ENCODE data around the gene ZNF407.

ZNF407 gene

GRCh38 chr18:74631623-74632350, 34.1 kb downstream of the ZNF407 start:
- TF ChIP-seq GATA2 (IDR thresholded peaks at IDR 0.05; ENCODE audit: low read depth, low read length) (no peak), GATA3 (IDR thresholded peaks at IDR 0.05; ENCODE audit: low read depth, low read length) (no peak)

DNA sequence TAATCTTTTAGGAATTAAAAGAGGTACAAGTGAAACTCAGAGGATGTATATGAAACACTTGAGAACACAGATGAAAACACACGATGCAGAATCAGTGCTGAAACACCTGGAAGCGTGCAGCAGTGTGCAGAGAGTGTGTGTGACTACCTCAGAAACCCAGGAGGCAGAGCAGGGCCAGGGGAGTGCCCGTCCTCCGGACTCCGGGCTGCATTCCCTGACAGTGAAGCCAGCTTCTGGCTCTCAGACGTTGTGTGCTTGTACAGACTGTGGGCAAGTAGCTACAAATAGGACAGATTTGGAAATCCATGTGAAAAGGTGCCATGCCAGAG, 34.6 kb downstream of the ZNF407 start:
- TF ChIP-seq GATA2 (IDR thresholded peaks at IDR 0.05; ENCODE audit: low read depth, low read length) (no peak), GATA3 (IDR thresholded peaks at IDR 0.05; ENCODE audit: low read depth, low read length) (no peak)

DNA sequence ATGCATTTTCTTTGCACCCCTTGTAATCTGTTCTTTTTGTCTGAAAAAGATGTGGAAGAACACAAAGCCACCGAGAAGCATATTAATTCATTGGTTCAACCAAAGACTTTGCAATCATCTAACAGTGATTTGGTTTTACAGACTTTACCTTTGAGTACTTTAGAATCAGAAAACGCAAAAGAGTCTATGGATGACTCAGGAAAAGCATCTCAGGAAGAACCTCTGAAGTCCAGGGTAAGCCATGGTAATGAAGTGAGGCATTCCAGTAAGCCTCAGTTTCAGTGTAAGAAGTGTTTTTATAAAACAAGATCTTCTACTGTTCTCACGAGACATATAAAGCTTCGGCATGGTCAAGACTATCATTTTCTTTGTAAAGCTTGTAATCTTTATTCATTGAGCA, 35.2 kb downstream of the ZNF407 start:
- TF ChIP-seq GATA3 (IDR thresholded peaks at IDR 0.05; ENCODE audit: low read depth, low read length) (no peak), GATA2 (IDR thresholded peaks at IDR 0.05; ENCODE audit: low read depth, low read length) (no peak)

GRCh38 chr18:74633652-74634352, 36.1 kb downstream of the ZNF407 start:
- TF ChIP-seq GATA3 (IDR thresholded peaks at IDR 0.05; ENCODE audit: low read depth, low read length) (no peak), GATA2 (IDR thresholded peaks at IDR 0.05; ENCODE audit: low read depth, low read length) (no peak)

- no peak for TF ChIP-seq GATA3 (IDR thresholded peaks at IDR 0.05; ENCODE audit: low read depth, low read length)
These were observed 37.7 kb downstream of the ZNF407 start for GRCh38 chr18:74635224-74635975.

GRCh38 chr18:74637070-74637469, 39.4 kb downstream of the ZNF407 start:
- TF ChIP-seq GATA2 (IDR thresholded peaks at IDR 0.05; ENCODE audit: low read depth, low read length), result no peak
- no peak for TF ChIP-seq GATA3 (IDR thresholded peaks at IDR 0.05; ENCODE audit: low read depth, low read length)

GRCh38 chr18:74638210-74638609, 40.5 kb downstream of the ZNF407 start:
- no peak for TF ChIP-seq GATA3 (IDR thresholded peaks at IDR 0.05; ENCODE audit: low read depth, low read length)
- TF ChIP-seq GATA2 (IDR thresholded peaks at IDR 0.05; ENCODE audit: low read depth, low read length), result no peak

DNA sequence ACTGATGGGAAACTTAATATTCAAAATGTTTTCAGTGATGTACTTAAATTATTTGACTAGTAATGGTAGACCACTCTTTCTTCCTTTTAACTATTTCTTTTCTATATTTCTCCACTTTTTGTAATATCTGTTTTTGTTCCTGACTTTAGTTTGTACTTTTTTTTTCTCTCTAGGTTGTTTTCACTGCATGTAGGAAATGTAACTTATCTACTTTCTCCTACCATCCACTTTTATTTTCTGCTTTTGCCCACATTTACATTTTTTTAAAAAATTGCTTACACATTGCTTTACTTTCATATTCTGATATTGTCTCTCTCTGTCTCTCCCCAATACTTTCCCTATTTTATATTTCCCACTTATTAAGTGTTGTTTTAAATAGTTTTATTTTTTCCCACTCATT, 47.0 kb downstream of the ZNF407 start:
- TF ChIP-seq GATA3 (IDR thresholded peaks at IDR 0.05; ENCODE audit: low read depth, low read length) (no peak), GATA2 (IDR thresholded peaks at IDR 0.05; ENCODE audit: low read depth, low read length) (no peak)

DNA sequence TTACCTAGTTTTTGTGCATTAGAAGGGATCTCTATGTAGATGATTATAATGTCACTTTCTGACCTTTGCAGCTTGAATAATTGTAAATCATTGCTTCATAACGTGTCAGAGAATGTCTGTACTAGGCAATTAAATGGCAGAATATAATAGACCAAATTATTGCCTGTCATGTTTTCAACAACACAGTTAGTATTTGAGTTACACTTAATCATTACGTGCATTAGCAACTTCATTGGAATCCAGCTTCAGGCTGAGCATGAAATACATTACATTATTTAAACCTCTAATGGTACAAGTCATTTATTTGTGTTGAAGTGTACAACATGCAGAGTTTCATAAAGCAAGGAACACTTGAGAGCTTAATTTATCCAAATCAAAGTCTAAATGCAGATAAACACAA, 48.0 kb downstream of the ZNF407 start:
- no peak for TF ChIP-seq GATA2 (IDR thresholded peaks at IDR 0.05; ENCODE audit: low read depth, low read length)
- no peak for TF ChIP-seq GATA3 (IDR thresholded peaks at IDR 0.05; ENCODE audit: low read depth, low read length)

GRCh38 chr18:74651327-74652128, 53.9 kb downstream of the ZNF407 start:
- no peak for TF ChIP-seq GATA3 (IDR thresholded peaks at IDR 0.05; ENCODE audit: low read depth, low read length)
- no peak for TF ChIP-seq GATA2 (IDR thresholded peaks at IDR 0.05; ENCODE audit: low read depth, low read length)

DNA sequence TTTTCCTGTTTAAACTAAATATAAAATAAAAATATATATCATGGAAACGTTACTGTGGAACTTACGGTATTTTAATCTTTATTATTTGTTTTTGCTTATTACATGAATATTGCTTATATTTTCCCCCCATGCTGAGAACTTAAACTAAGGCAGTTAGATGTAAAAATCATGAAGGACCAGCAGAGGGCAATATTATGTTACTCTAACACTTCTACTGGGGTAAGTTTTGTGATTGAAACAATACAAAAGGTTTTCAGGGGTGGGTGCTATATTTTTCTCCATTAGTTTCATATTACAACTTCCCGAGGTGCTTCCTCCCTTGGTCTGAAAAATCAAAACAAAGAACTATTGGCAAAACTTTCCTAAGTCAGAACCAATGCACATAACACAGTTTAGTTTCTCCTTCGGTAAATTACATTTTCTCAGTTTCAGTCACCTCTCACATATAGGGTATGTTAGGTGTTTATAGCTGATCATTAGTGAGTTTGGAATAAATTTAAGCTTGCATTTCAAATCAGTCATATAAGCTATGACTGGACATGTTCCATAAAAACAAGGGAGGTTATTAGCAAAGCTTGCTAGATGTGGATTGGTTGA, 54.8 kb downstream of the ZNF407 start:
- TF ChIP-seq GATA3 (IDR thresholded peaks at IDR 0.05; ENCODE audit: low read depth, low read length) (no peak), GATA2 (IDR thresholded peaks at IDR 0.05; ENCODE audit: low read depth, low read length) (no peak)

GRCh38 chr18:74654638-74655037, 57.0 kb downstream of the ZNF407 start:
- TF ChIP-seq GATA3 (IDR thresholded peaks at IDR 0.05; ENCODE audit: low read depth, low read length) (no peak), GATA2 (IDR thresholded peaks at IDR 0.05; ENCODE audit: low read depth, low read length) (no peak)

GRCh38 chr18:74661008-74661407, 63.3 kb downstream of the ZNF407 start:
- TF ChIP-seq GATA2 (IDR thresholded peaks at IDR 0.05; ENCODE audit: low read depth, low read length) (no peak), GATA3 (IDR thresholded peaks at IDR 0.05; ENCODE audit: low read depth, low read length) (no peak)

DNA sequence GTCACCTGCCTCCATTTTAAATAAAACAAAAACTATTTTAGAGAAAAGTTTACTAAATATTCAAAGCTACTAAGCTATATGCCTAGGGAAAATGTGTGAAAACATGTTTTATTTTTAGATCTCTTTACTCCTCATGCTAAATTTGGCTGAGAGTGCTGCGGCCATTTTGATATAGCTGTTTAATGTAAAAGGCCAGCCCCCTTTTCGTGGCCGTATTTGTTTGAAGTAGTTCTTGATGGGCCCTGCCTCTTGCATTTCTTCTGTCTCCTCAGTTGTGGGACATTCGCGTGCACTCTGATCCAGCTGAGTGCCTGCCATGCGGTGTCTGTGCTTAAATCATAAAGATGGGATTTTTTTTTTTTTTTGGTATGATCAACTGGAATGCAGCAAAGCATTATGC, 64.0 kb downstream of the ZNF407 start:
- TF ChIP-seq GATA3 (IDR thresholded peaks at IDR 0.05; ENCODE audit: low read depth, low read length) (no peak), GATA2 (IDR thresholded peaks at IDR 0.05; ENCODE audit: low read depth, low read length) (no peak)

Data from SH-SY5Y (cell line).